ENCODE measurements around the gene INSIG1.

INSIG1 gene

GRCh38 chr7:155286686-155287085, 11.0 kb upstream of the INSIG1 start (continued):
- TF ChIP-seq CREB5 (CRISPR knock-in tag; IDR thresholded peaks at IDR 0.05; ENCODE audit: low read depth), result no peak
- no peak for TF ChIP-seq ESRRG (CRISPR knock-in tag; IDR thresholded peaks at IDR 0.05)

- no peak for ATAC-seq
- TF ChIP-seq ZFP3 (CRISPR knock-in tag; IDR thresholded peaks at IDR 0.05) (no peak), TSHZ2 (CRISPR knock-in tag; IDR thresholded peaks at IDR 0.05) (no peak), SNAI2 (CRISPR knock-in tag; IDR thresholded peaks at IDR 0.05) (no peak), ARNTL (CRISPR knock-in tag; IDR thresholded peaks at IDR 0.05; ENCODE audit: borderline replicate concordance, low read depth) (no peak), PPARA (CRISPR knock-in tag; IDR thresholded peaks at IDR 0.05; ENCODE audit: borderline replicate concordance) (no peak), BACH2 (CRISPR knock-in tag; IDR thresholded peaks at IDR 0.05; ENCODE audit: borderline replicate concordance) (no peak), ISL1 (CRISPR knock-in tag; IDR thresholded peaks at IDR 0.05) (no peak), CSRNP3 (CRISPR knock-in tag; IDR thresholded peaks at IDR 0.05) (no peak), TOX (CRISPR knock-in tag; IDR thresholded peaks at IDR 0.05; ENCODE audit: borderline replicate concordance) (no peak), ZNF565 (CRISPR knock-in tag; conservative IDR thresholded peaks at IDR 0.05; ENCODE audit: low read depth) (no peak), ZNF8 (CRISPR knock-in tag; IDR thresholded peaks at IDR 0.05) (no peak), GLIS3 (CRISPR knock-in tag; IDR thresholded peaks at IDR 0.05) (no peak), ZNF70 (CRISPR knock-in tag; IDR thresholded peaks at IDR 0.05) (no peak), ESRRG (CRISPR knock-in tag; IDR thresholded peaks at IDR 0.05) (no peak), POU6F1 (CRISPR knock-in tag; IDR thresholded peaks at IDR 0.05; ENCODE audit: borderline replicate concordance, low read depth) (no peak), CREB5 (CRISPR knock-in tag; IDR thresholded peaks at IDR 0.05; ENCODE audit: low read depth) (no peak), OSR1 (CRISPR knock-in tag; IDR thresholded peaks at IDR 0.05) (no peak)
These were observed 10.3 kb upstream of the INSIG1 start for GRCh38 chr7:155287284-155287935.

- TF ChIP-seq PATZ1 (CRISPR knock-in tag; IDR thresholded peaks at IDR 0.05; ENCODE audit: borderline replicate concordance) (no peak), ZFP30 (CRISPR knock-in tag; IDR thresholded peaks at IDR 0.05) (no peak), TSHZ2 (CRISPR knock-in tag; IDR thresholded peaks at IDR 0.05) (no peak), ZNF70 (CRISPR knock-in tag; IDR thresholded peaks at IDR 0.05) (no peak), TOX (CRISPR knock-in tag; IDR thresholded peaks at IDR 0.05; ENCODE audit: borderline replicate concordance) (no peak), ZFP3 (CRISPR knock-in tag; IDR thresholded peaks at IDR 0.05) (no peak)
- no peak for ATAC-seq
These were observed 9.6 kb upstream of the INSIG1 start for GRCh38 chr7:155288055-155288454.

All from SK-N-SH treated with all-trans-retinoic acid at 6 μM for 48 hours (cell line).